HCT116 (cell line): ENCODE measurements around the gene PCIF1. TPM values are rescaled to one million over a fixed set of nuclear protein-coding genes. Genes with fewer than 3 reads are reported as not detected.

ENCODE experiments used
- ATAC-seq: fragments of 200-7000 bp; cut with Tn5 transposase; 2 replicates; pipeline ENCODE4 v1.9.1; 2020; ENCODE audit warnings: mild to moderate bottlenecking, moderate library complexity
- BruUV-seq: library from RNA; stranded (reverse); fragments of 400-500 nt; replicated peaks from 2 replicates; lab custom pipeline; 2021; lab: Mats Ljungman, UMichigan
- CTCF ChIA-PET: fragments of 300-600 bp; sonication (Branson Sonifier 250); formaldehyde crosslinking; loops from one replicate; lab custom pipeline; 2021; ENCODE audit warnings: antibody characterized with exemption; lab: Charles Lee
- POLR2A ChIA-PET: fragments of 300-600, 350-600 bp; sonication (Branson Sonifier 250); formaldehyde crosslinking; loops from one replicate; lab custom pipeline; 2021; ENCODE audit warnings: antibody characterized with exemption; lab: Charles Lee
- RAD21 ChIA-PET, 2 experiments: fragments of 300-600 bp; sonication (Branson Sonifier 250); formaldehyde crosslinking; loops; one replicate each; lab custom pipeline; 2023; ENCODE audit warnings: low total read pairs in 2 of 2; ENCODE audit not compliant: uncharacterized antibody in 2 of 2, unreplicated experiment in 2 of 2, low non-redundant PET in 1 of 2; lab: Charles Lee
- DNase-seq: peaks from one replicate; pipeline ENCODE4 v3.0.0-alpha.2; 2010; ENCODE audit warnings: low read depth, low spot score
- H2AFZ ChIP-seq: fragments of 200-600 bp; shearing (Covaris generic), sonication (generic); 2 replicates; pipeline ENCODE4 v1.6.1; 2017; ENCODE audit warnings: low read depth, mixed run types, mixed read lengths, antibody characterized with exemption, low read length; ENCODE audit not compliant: poor library complexity, severe bottlenecking
- H3K27ac ChIP-seq: 2 replicates; pipeline ENCODE4 v1.5.1; 2012; ENCODE audit warnings: low read depth, low read length
- H3K27me3 ChIP-seq: fragments of 200-600 bp; sonication (generic); 2 replicates; pipeline ENCODE4 v1.6.1; 2016; ENCODE audit warnings: mixed run types, low read length, mixed read lengths; ENCODE audit not compliant: insufficient read depth
- H3K36me3 ChIP-seq, 2 experiments: fragments of 200-500 bp in 1 of 2; fragments of 200-600 bp in 1 of 2; sonication (Bioruptor generic) in 1 of 2; sonication (generic) in 1 of 2; 2 replicates each; pipeline versions ENCODE4 v1.5.1 to v1.6.1; 2014 to 2016; ENCODE audit warnings: low read length in 2 of 2, inconsistent platforms in 1 of 2, mixed read lengths in 1 of 2, mixed run types in 1 of 2; ENCODE audit not compliant: insufficient read depth in 2 of 2, control insufficient read depth in 1 of 2
- H3K4me1 ChIP-seq, 2 experiments: fragments of 200-600 bp in 1 of 2; sonication (generic) in 1 of 2; 2 replicates each; pipeline versions ENCODE4 v1.5.1 to v1.6.1; 2012 to 2017; ENCODE audit warnings: low read length in 2 of 2, inconsistent platforms in 1 of 2, mild to moderate bottlenecking in 1 of 2, mixed read lengths in 1 of 2, mixed run types in 1 of 2, moderate library complexity in 1 of 2; ENCODE audit not compliant: insufficient read depth in 2 of 2, control insufficient read depth in 1 of 2
- H3K4me2 ChIP-seq: fragments of 200-600 bp; sonication (generic); 2 replicates; pipeline ENCODE4 v1.6.1; 2017; ENCODE audit warnings: mixed run types, low read length, mixed read lengths
- H3K4me3 ChIP-seq, 2 experiments: fragments of 200-600 bp in 1 of 2; sonication (generic) in 1 of 2; replicated peaks in 1 of 2; 2 replicates each; pipeline ENCODE4 v1.5.1; 2011 to 2016; ENCODE audit warnings: low read length in 2 of 2, control low read depth in 1 of 2, low read depth in 1 of 2, mild to moderate bottlenecking in 1 of 2, mixed read lengths in 1 of 2, mixed run types in 1 of 2
- H3K79me2 ChIP-seq: fragments of 200-600 bp; sonication (generic); 2 replicates; pipeline ENCODE4 v1.6.1; 2017; ENCODE audit warnings: mild to moderate bottlenecking, mixed run types, low read length, moderate library complexity, mixed read lengths; ENCODE audit not compliant: insufficient read depth
- H3K9ac ChIP-seq: fragments of 200-600 bp; sonication (generic); 2 replicates; pipeline ENCODE4 v1.6.1; 2016; ENCODE audit warnings: low read length, mixed read lengths
- H3K9me2 ChIP-seq: fragments of 200-600 bp; sonication (generic), shearing (Covaris generic); 2 replicates; pipeline ENCODE4 v1.6.1; 2017; ENCODE audit warnings: mixed run types, mild to moderate bottlenecking, moderate library complexity; ENCODE audit not compliant: insufficient read depth
- H3K9me3 ChIP-seq, 2 experiments: fragments of 200-500 bp in 1 of 2; fragments of 200-600 bp in 1 of 2; sonication (Bioruptor generic) in 1 of 2; sonication (generic) in 1 of 2; 2 replicates each; pipeline ENCODE4 v1.6.1; 2014 to 2017; ENCODE audit warnings: low read length in 2 of 2, mixed read lengths in 2 of 2, inconsistent platforms in 1 of 2, low read depth in 1 of 2, mild to moderate bottlenecking in 1 of 2, mixed run types in 1 of 2, moderate library complexity in 1 of 2; ENCODE audit not compliant: control insufficient read depth in 1 of 2, insufficient read depth in 1 of 2
- H4K20me1 ChIP-seq: fragments of 200-600 bp; sonication (generic), shearing (Covaris generic); 2 replicates; pipeline ENCODE4 v1.6.1; 2017; ENCODE audit warnings: mixed run types, mild to moderate bottlenecking, moderate library complexity; ENCODE audit not compliant: insufficient read depth
- CBX3 ChIP-seq: IDR thresholded peaks from 2 replicates; pipeline ENCODE4 v1.6.1; 2012; ENCODE audit warnings: low read depth
- CEBPB ChIP-seq: IDR thresholded peaks from 2 replicates; pipeline ENCODE4 v1.6.1; 2012; ENCODE audit warnings: low read depth
- EGR1 ChIP-seq: IDR thresholded peaks from 2 replicates; pipeline ENCODE4 v1.6.1; 2012; ENCODE audit warnings: low read depth
- ELF1 ChIP-seq: IDR thresholded peaks from 2 replicates; pipeline ENCODE4 v1.6.1; 2012; ENCODE audit warnings: low read depth, borderline replicate concordance
- EZH2 ChIP-seq: fragments of 200-600 bp; sonication (generic); IDR thresholded peaks from 2 replicates; pipeline ENCODE4 v1.6.1; 2017; ENCODE audit warnings: antibody characterized with exemption, mixed run types
- EZH2phosphoT487 ChIP-seq: fragments of 200-600 bp; IDR thresholded peaks from 2 replicates; pipeline ENCODE4 v1.6.1; 2018; ENCODE audit warnings: antibody characterized with exemption, borderline replicate concordance
- FOSL1 ChIP-seq: IDR thresholded peaks from 2 replicates; pipeline ENCODE4 v1.6.1; 2012; ENCODE audit warnings: low read depth
- JUND ChIP-seq: IDR thresholded peaks from 2 replicates; pipeline ENCODE4 v1.6.1; 2012
- MAX ChIP-seq: IDR thresholded peaks from 2 replicates; pipeline ENCODE4 v1.6.1; 2012
- POLR2A ChIP-seq: IDR thresholded peaks from 2 replicates; pipeline ENCODE4 v1.7.0; 2011; ENCODE audit warnings: borderline replicate concordance; ENCODE audit not compliant: insufficient read depth, insufficient read length; ENCODE audit errors: extremely low read depth
- POLR2AphosphoS5 ChIP-seq: IDR thresholded peaks from 2 replicates; pipeline ENCODE4 v1.6.1; 2011; ENCODE audit warnings: mild to moderate bottlenecking, low read depth, low read length, moderate library complexity
- SIN3A ChIP-seq: IDR thresholded peaks from 2 replicates; pipeline ENCODE4 v1.6.1; 2012; ENCODE audit warnings: low read depth
- SRF ChIP-seq: IDR thresholded peaks from 2 replicates; pipeline ENCODE4 v1.6.1; 2012; ENCODE audit warnings: low read depth
- TCF7L2 ChIP-seq: IDR thresholded peaks from 2 replicates; pipeline ENCODE4 v1.7.0; 2011; ENCODE audit warnings: borderline replicate concordance, inconsistent platforms; ENCODE audit not compliant: insufficient read depth, insufficient read length; ENCODE audit errors: extremely low read depth
- ZFX ChIP-seq: fragments of 450-650 bp; IDR thresholded peaks from 2 replicates; pipeline ENCODE4 v1.6.1; 2017
- ZNF274 ChIP-seq: fragments of 200-500 bp; sonication (Bioruptor generic); IDR thresholded peaks from 2 replicates; pipeline ENCODE4 v1.6.1; 2014; ENCODE audit warnings: mild to moderate bottlenecking, low read depth, low read length, inconsistent platforms
- intact Hi-C: fragments of 100-400 bp; cut with micrococcal nuclease; formaldehyde crosslinking; loops from 2 replicates; pipeline ENCODE4 v1.10.0; 2022
- total RNA-seq: library from RNA; stranded (reverse); gene quantifications from one replicate; pipeline ENCODE4 v1.2.1, GENCODE V29; 2021; ENCODE audit not compliant: unreplicated experiment
- TF ChIP-seq, protein P1 (sequence below): IDR thresholded peaks from 2 replicates; pipeline ENCODE4 v1.6.1; 2011; ENCODE audit warnings: mild to moderate bottlenecking, low read length, moderate library complexity; ENCODE audit not compliant: insufficient replicate concordance; ENCODE audit errors: extremely low read depth
- TF ChIP-seq, protein P2 (sequence below): IDR thresholded peaks from 2 replicates; pipeline ENCODE4 v1.6.1; 2012

Gene PCIF1
- total RNA-seq, 1 experiment from 2014 or later = 31.8 TPM

- H3K9ac ChIP-seq = no peak overlapping the region
- no TSS peak for BruUV-seq
These were observed 37.8 kb upstream of the PCIF1 start for GRCh38 chr20:45896641-45897161.

More at GRCh38 chr20:45896641-45897161, 37.8 kb upstream of the PCIF1 start:
- Histone ChIP-seq H3K9me3 (no peaks in the 10 kb centered on the region), H3K4me2 (no peak overlapping the region), H2AFZ (no peak overlapping the region)
- TF ChIP-seq MAX (no peak), SIN3A (no peak), CBX3 (no peak), CEBPB (no peak), EZH2phosphoT487 (no peak), POLR2A (no peak), SRF (no peak), FOSL1 (no peak), POLR2AphosphoS5 (no peak), EZH2 (no peak), ZFX (no peak), JUND (no peak), TCF7L2 (no peak), ELF1 (no peak), EGR1 (no peak), ZNF274 (no peak)
- TF ChIP-seq, protein P1, sequence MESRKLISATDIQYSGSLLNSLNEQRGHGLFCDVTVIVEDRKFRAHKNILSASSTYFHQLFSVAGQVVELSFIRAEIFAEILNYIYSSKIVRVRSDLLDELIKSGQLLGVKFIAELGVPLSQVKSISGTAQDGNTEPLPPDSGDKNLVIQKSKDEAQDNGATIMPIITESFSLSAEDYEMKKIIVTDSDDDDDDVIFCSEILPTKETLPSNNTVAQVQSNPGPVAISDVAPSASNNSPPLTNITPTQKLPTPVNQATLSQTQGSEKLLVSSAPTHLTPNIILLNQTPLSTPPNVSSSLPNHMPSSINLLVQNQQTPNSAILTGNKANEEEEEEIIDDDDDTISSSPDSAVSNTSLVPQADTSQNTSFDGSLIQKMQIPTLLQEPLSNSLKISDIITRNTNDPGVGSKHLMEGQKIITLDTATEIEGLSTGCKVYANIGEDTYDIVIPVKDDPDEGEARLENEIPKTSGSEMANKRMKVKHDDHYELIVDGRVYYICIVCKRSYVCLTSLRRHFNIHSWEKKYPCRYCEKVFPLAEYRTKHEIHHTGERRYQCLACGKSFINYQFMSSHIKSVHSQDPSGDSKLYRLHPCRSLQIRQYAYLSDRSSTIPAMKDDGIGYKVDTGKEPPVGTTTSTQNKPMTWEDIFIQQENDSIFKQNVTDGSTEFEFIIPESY = no peak
- TF ChIP-seq, protein P2, sequence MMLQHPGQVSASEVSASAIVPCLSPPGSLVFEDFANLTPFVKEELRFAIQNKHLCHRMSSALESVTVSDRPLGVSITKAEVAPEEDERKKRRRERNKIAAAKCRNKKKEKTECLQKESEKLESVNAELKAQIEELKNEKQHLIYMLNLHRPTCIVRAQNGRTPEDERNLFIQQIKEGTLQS = no peak
- TF ChIP-seq, all 23 proteins: peak for 0
- Histone ChIP-seq H4K20me1 (no peaks in the 10 kb centered on the region), H3K4me3 (no peak overlapping the region), H3K27ac (no peak overlapping the region), H3K9me2 (no peaks in the 10 kb centered on the region), H3K4me1 (peaks cover 7 to 10% of the 10 kb centered on the region in 2 experiments; a peak in 3 of 4 replicates), H3K79me2 (peaks cover 2% of the 10 kb centered on the region; the same call in 1 of the 2 replicates), H3K36me3 (peaks cover 6 to 21% of the 10 kb centered on the region in 2 experiments; a peak in 3 of 4 replicates), H3K27me3 (no peaks in the 10 kb centered on the region)
- ChIA-PET POLR2A (no interaction called here), CTCF (no interaction called here), RAD21 (no interaction called here)
- no peak for DNase-seq
- ATAC-seq = no peak
- intact Hi-C loops = no loop called here
